HepG2 (cell line): Measurements from ENCODE around the gene GRK5. TPM values are rescaled to one million over a fixed set of nuclear protein-coding genes. Genes with fewer than 3 reads are reported as not detected.

ENCODE experiments used
- ATAC-seq: fragments of 200-7000 bp; cut with Tn5 transposase; 3 replicates; pipeline ENCODE4 v1.9.1; 2020; ENCODE audit warnings: mild to moderate bottlenecking, moderate library complexity
- BruUV-seq: library from RNA; stranded (reverse); fragments of 400-500 nt; replicated peaks from 2 replicates; lab custom pipeline; 2021; lab: Mats Ljungman, UMichigan
- CTCF ChIA-PET: fragments of 300-600 bp; formaldehyde crosslinking; extraction: SDS; loops from one replicate; lab custom pipeline; 2021; ENCODE audit warnings: low total read pairs, inconsistent platforms, low intra/inter-chr PET ratio; lab: Yijun Ruan, JAX
- POLR2A ChIA-PET: fragments of 350-600 bp; sonication (Branson Sonifier 250); formaldehyde crosslinking; loops from one replicate; lab custom pipeline; 2020; ENCODE audit warnings: antibody characterized with exemption, inconsistent platforms; lab: Yijun Ruan, JAX
- DNase-seq: peaks from one replicate; pipeline ENCODE4 v3.0.0-alpha.2; 2015; ENCODE audit warnings: low spot score
- FAIRE-seq: peaks from 3 replicates; lab custom pipeline; 2011; peaks lifted over from hg19 to GRCh38; lab: Jason Lieb, UNC
- H2AFZ ChIP-seq: one replicate; pipeline ENCODE4 v1.6.1; 2011; ENCODE audit warnings: low read length, inconsistent platforms
- H3K27ac ChIP-seq: fragments of 300-600 bp; 3 replicates; pipeline ENCODE4 v1.8.0; 2011; ENCODE audit warnings: mixed run types, mild to moderate bottlenecking, mixed read lengths, low read length, inconsistent platforms; ENCODE audit not compliant: insufficient read depth; ENCODE audit errors: extremely low read length
- H3K27me3 ChIP-seq, 2 experiments: fragments of 200-600 bp in 1 of 2; 2 replicates in 1 of 2; 3 replicates in 1 of 2; pipeline versions ENCODE4 v1.6.0 to v1.8.0; 2011; ENCODE audit warnings: low read length in 2 of 2, mild to moderate bottlenecking in 2 of 2, moderate library complexity in 2 of 2, inconsistent platforms in 1 of 2; ENCODE audit not compliant: insufficient read depth in 2 of 2, control insufficient read depth in 1 of 2
- H3K36me3 ChIP-seq, 2 experiments: fragments of 200-600 bp in 1 of 2; replicated peaks in 1 of 2; 2 replicates in 1 of 2; 3 replicates in 1 of 2; pipeline versions ENCODE4 v1.5.1 to v1.8.0; 2011; ENCODE audit warnings: low read length in 2 of 2, inconsistent platforms in 1 of 2; ENCODE audit not compliant: insufficient read depth in 2 of 2, control insufficient read depth in 1 of 2
- H3K4me1 ChIP-seq: 2 replicates; pipeline ENCODE4 v1.5.1; 2012; ENCODE audit warnings: low read length, inconsistent platforms; ENCODE audit not compliant: insufficient read depth
- H3K4me2 ChIP-seq: 2 replicates; pipeline ENCODE4 v1.6.0; 2011; ENCODE audit warnings: low read depth, low read length, inconsistent platforms
- H3K4me3 ChIP-seq, 3 experiments: fragments of 200-600 bp in 1 of 3; sonication (generic), shearing (Covaris generic) in 1 of 3; replicated peaks in 1 of 3; 2 replicates each; pipeline ENCODE4 v1.5.1; 2011 to 2016; ENCODE audit warnings: low read length in 3 of 3, inconsistent platforms in 2 of 3, low read depth in 2 of 3, mild to moderate bottlenecking in 2 of 3, control low read depth in 1 of 3, mixed read lengths in 1 of 3; ENCODE audit not compliant: insufficient read depth in 1 of 3
- H3K79me2 ChIP-seq: one replicate; pipeline ENCODE4 v1.6.1; 2011; ENCODE audit warnings: low read length, inconsistent platforms; ENCODE audit not compliant: insufficient read depth
- H3K9ac ChIP-seq: 2 replicates; pipeline ENCODE4 v1.6.0; 2011; ENCODE audit warnings: mild to moderate bottlenecking, low read depth, low read length, inconsistent platforms; ENCODE audit not compliant: insufficient read depth
- H3K9me3 ChIP-seq: 2 replicates; pipeline ENCODE4 v1.5.1; 2012; ENCODE audit warnings: mild to moderate bottlenecking, low read length
- H4K20me1 ChIP-seq: 2 replicates; pipeline ENCODE4 v1.6.0; 2011; ENCODE audit warnings: inconsistent platforms, mild to moderate bottlenecking, low read length, moderate library complexity; ENCODE audit not compliant: insufficient read depth
- CERS6 ChIP-seq: sonication (generic); formaldehyde crosslinking; IDR thresholded peaks from 2 replicates; pipeline ENCODE4 v1.5.0; 2020; ENCODE audit warnings: missing genetic modification reagents
- HNF4A ChIP-seq: sonication (generic); formaldehyde crosslinking; IDR thresholded peaks from 2 replicates; pipeline ENCODE4 v1.4.0; 2020; ENCODE audit warnings: missing genetic modification reagents
- HOXA7 ChIP-seq: sonication (generic); formaldehyde crosslinking; IDR thresholded peaks from 2 replicates; pipeline ENCODE4 v1.8.1; 2022; ENCODE audit warnings: mild to moderate bottlenecking, missing genetic modification reagents, moderate library complexity
- KLF11 ChIP-seq: IDR thresholded peaks from 2 replicates; pipeline ENCODE4 v1.6.1; 2016; ENCODE audit warnings: missing compliant biosample characterization
- MEIS1 ChIP-seq: sonication (generic); formaldehyde crosslinking; IDR thresholded peaks from 2 replicates; pipeline ENCODE4 v1.9.0; 2021; ENCODE audit warnings: mild to moderate bottlenecking, missing genetic modification reagents, moderate library complexity, borderline replicate concordance
- MLX ChIP-seq: IDR thresholded peaks from 2 replicates; pipeline ENCODE4 v1.6.1; 2016
- ZC3H4 ChIP-seq: sonication (generic); formaldehyde crosslinking; IDR thresholded peaks from 2 replicates; pipeline ENCODE4 v1.4.0; 2020; ENCODE audit warnings: missing genetic modification reagents, borderline replicate concordance
- ZNF546 ChIP-seq: sonication (generic); formaldehyde crosslinking; conservative IDR thresholded peaks from 2 replicates; pipeline ENCODE4 v1.8.1; 2023; ENCODE audit warnings: mild to moderate bottlenecking, missing genetic modification reagents
- ZNF687 ChIP-seq: sonication (generic); formaldehyde crosslinking; IDR thresholded peaks from 2 replicates; pipeline ENCODE4 v1.5.1; 2020; ENCODE audit warnings: mild to moderate bottlenecking, missing genetic modification reagents, moderate library complexity
- ZSCAN25 ChIP-seq: sonication (generic); formaldehyde crosslinking; IDR thresholded peaks from 2 replicates; pipeline ENCODE4 v1.8.0; 2022; ENCODE audit warnings: mild to moderate bottlenecking, missing genetic modification reagents
- WGBS: methylation state at CpG from one replicate; pipeline ENCODE4 v1.1.6; 2017; ENCODE audit warnings: low lambda C conversion rate; 5-methylcytosine and 5-hydroxymethylcytosine counted together
- in situ Hi-C: cut with HindIII; loops from 2 replicates; pipeline ENCODE4 v1.10.0; 2017; ENCODE audit warnings: low pct_unique_long_range_greater_than_20kb; ENCODE audit not compliant: extremely low pct_ligation_motif_present
- intact Hi-C: fragments of 100-400 bp; cut with micrococcal nuclease; formaldehyde crosslinking; loops from one replicate; pipeline ENCODE4 v1.10.0; 2022; ENCODE audit not compliant: unreplicated experiment
- polyA plus RNA-seq, 8 experiments: library from polyadenylated mRNA; depleted of rRNA in 3 of 8; stranded (reverse) in 7 of 8; unstranded in 1 of 8; fragments of >200 nt; fragmentation: Illumina TruSeq in 4 of 8; extraction: Trizol in 4 of 8; gene quantifications; 2 replicates each; pipeline versions ENCODE4 v1.2.1 to v1.2.3, GENCODE V29; 2011 to 2016; ENCODE audit warnings: low read depth in 4 of 8, missing spikeins in 1 of 8, mixed read lengths in 1 of 8; ENCODE audit not compliant: insufficient read depth in 1 of 8
- total RNA-seq, 5 experiments: library from RNA; depleted of rRNA; stranded (reverse); fragments of >200 nt; fragmentation: Illumina TruSeq; extraction: Trizol; gene quantifications; 2 replicates each; pipeline ENCODE4 v1.2.3, GENCODE V29; 2016; ENCODE audit warnings: low read depth in 1 of 5

Gene GRK5
- total and polyA plus RNA-seq, 2 of the 13 experiments (the other 11 are each of a cell fraction or from before 2014, with no cell fraction given), result 10.4 to 12.6 TPM

GRCh38 chr10:119450606-119451299 is 243.4 kb downstream of the GRK5 start:
- Histone ChIP-seq H2AFZ (no peak overlapping the region), H3K9ac (no peak overlapping the region), H3K27ac (no peak overlapping the region), H3K4me3 (no peak overlapping the region), H3K36me3 (peaks cover 0 to 5% of the 10 kb centered on the region in 2 experiments; a peak in 2 of 5 replicates), H3K9me3 (no peaks in the 10 kb centered on the region), H4K20me1 (no peaks in the 10 kb centered on the region), H3K27me3 (no peaks in the 10 kb centered on the region), H3K4me1 (peaks cover 8% of the 10 kb centered on the region), H3K4me2 (no peak overlapping the region), H3K79me2 (no peaks in the 10 kb centered on the region)
- intact Hi-C loops (no loop called here), in situ Hi-C loops (no loop called here)
- BruUV-seq, result no TSS peak
- DNase-seq (no peak), ATAC-seq (no peak), FAIRE-seq (no peak)
- TF ChIP-seq MEIS1 (CRISPR knock-in tag), result no peak
- 85% methylated on average over 12 of the region's 16 CpGs for WGBS
- POLR2A ChIA-PET, result no interaction called here
- CTCF ChIA-PET, result no interaction called here

GRCh38 chr10:119451300-119451896 is 244.0 kb downstream of the GRK5 start:
- Histone ChIP-seq H3K4me3 (no peak overlapping the region), H3K4me2 (no peak overlapping the region), H3K27ac (no peak overlapping the region), H4K20me1 (no peaks in the 10 kb centered on the region), H2AFZ (no peak overlapping the region), H3K27me3 (no peaks in the 10 kb centered on the region)
- CTCF ChIA-PET, result no interaction called here
- POLR2A ChIA-PET, result no interaction called here
- FAIRE-seq, result no peak
- peak; percentile 64 for TF ChIP-seq ZNF687 (CRISPR knock-in tag)
- no peak for TF ChIP-seq CERS6 (CRISPR knock-in tag)
- TF ChIP-seq MLX, result peak; percentile 18; the same call in 1 of the 2 replicates
- no peak for TF ChIP-seq KLF11 (CRISPR knock-in tag)
- TF ChIP-seq ZC3H4, result no peak
- no peak for TF ChIP-seq HOXA7 (CRISPR knock-in tag)
- TF ChIP-seq ZNF546, result no peak
- TF ChIP-seq HNF4A (CRISPR knock-in tag), result peak; percentile 34; the same call in 1 of the 2 replicates
- TF ChIP-seq ZSCAN25 (CRISPR knock-in tag), result peak; percentile 98
- TF ChIP-seq, all 625 proteins: peak for 4
- ATAC-seq (no peak), DNase-seq (no peak)
- intact Hi-C loops, result no loop called here
- WGBS, result 90% methylated on average over 15 of the region's 16 CpGs
- Histone ChIP-seq H3K9ac (no peak overlapping the region), H3K9me3 (no peaks in the 10 kb centered on the region), H3K79me2 (no peaks in the 10 kb centered on the region), H3K36me3 (peaks cover 0 to 5% of the 10 kb centered on the region in 2 experiments; a peak in 2 of 5 replicates), H3K4me1 (peaks cover 8% of the 10 kb centered on the region)
- no TSS peak for BruUV-seq
- in situ Hi-C loops, result no loop called here
